Hematopoietic multipotent progenitor cell treated with erythropoietin and hydrocortisone succinate and interleukin-3 and kit ligand, for 8 days (in vitro differentiated cells): ENCODE results near the gene THAP10.
"Not testable (repeated sequence)": the region's sequence is repeated elsewhere in the genome, so short reads cannot be mapped to it uniquely, and the experiment has no call there.

ENCODE experiments used
- DNase-seq: peaks from one replicate; pipeline ENCODE4 v3.0.0-alpha.2; 2015

The THAP10 gene

DNA sequence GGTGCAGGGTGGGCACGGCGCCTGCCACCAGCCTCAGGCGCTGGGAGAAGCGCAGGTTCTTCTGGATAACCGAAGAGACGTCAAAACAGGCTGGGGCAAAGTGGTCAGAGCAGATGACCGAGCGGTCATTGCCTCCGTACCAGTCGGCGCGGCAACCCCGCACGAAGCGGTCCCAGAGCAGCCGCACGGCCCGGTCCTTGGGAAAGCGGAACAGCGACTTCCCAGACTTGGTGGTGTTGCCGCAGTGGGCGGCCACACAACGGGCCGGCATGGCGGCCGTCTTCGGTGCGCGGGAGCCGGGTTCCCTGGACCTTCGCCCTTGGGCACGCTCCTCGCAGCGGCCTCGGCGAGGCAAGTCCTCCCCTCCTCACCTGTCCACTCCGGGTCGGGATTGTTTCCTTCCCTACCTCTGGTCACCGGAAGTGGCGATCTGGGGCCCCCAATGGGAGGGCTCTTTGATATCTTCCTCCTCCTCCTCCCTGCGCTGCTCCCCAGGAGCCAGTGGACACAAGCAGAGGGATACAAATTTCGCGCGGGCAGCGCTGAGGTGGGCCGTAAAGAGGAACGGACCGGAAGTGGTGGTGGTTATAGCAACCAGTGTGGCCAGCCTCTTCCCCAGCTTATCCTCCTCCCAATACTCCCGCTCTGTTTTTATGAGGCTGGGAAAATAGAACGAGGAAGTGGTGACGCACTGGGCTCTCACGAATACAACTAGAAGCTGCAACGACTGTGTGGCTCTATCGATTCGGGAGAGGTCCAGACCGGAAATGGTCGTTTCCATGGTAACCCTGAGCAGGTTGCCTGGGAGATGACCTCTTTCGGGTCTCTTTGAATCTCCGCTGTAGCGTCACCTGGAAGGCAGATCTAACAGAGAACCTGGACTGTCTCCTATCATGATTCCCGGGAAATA lies at the start of gene THAP10, which contains the start of gene LRRC49:
Gene THAP10 (minus strand): TSS at position 432 of the 910 bp plus-strand sequence. CDS start 161 bp downstream, at position 271.
Gene LRRC49 (plus strand): TSS at position 825 of the 910 bp plus-strand sequence. CDS start 69 bp downstream, at position 894.
- peak; percentile 89 for DNase-seq

DNA sequence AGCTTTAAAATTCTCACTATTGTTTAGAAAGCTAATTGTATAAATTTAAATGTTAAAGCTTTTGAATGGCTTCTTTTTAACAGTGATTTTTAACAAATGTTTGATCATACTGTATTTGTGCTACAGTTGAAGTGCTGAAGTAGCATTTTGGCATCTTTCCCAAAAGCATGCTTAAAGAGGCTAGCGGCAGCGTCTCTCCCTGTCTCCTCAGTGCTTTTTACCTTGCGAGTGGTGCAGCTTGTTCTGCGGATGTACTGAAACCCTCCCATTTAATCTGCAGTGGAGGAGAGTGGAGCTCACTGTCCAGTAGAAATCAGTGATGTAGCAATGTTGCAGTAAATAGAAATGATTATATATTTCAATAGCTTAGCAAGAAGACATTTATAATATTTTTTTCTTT lies 44.1 kb upstream of the THAP10 start:
- DNase-seq, result no peak

DNA sequence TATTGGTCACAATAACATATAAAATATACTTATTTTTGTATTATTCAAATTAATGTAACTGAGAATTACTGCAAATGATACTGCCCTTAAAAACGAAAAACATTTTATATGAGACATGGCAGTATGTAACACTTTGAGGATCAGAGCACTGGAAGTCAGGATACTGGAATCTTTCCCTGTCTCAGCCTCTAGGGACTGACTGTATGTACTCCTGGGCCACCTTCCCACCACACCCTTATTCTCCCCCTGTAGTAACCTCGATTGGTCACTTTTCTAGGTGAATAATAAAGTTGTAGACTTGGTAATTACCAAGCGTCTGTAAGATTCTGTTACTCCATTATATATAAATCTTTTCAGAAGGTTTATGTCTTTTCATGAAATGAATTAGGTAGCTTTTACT lies 43.4 kb upstream of the THAP10 start:
- no peak for DNase-seq

- no peak for DNase-seq
Measured at GRCh38 chr15:70933411-70933810, 41.2 kb upstream of the THAP10 start.

DNA sequence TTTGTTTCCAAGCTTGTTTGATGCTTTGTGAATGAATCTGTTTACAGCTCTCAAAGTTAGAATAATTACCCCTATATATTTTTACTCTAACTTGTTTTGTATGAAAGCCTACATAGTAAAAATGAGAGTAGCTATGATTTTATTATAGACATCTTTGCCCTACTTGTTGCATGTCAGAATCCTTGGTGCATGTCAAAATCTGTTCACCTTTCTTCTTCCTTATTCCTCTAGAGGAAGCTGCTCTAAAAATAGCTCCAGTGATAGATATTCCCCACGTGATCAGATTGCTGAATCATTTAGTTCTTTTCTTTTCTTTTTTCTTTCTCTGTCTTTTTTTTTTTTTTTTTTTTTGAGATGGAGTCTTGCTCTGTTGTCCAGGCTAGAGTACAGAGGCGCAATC lies 40.2 kb upstream of the THAP10 start:
- no peak for DNase-seq

DNA sequence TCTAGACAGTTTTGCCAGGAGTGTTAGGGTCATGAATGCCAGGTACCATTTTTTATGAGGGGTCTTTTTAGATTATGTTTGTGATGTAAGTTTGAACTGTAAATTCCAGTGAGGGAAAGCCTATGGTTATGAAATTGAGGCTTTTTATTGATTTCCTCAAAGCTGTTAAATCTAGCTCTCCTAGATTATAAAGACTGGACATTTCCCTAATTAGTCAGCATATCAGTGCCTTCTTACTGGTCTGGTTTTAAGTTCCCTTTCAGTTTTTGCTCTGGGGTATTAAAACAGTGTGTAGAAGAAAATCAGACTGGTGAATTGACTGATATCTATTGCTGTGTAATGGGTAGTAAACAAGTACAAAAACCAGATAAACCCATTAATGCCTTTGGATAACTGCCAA lies 39.6 kb upstream of the THAP10 start:
- DNase-seq, result no peak

DNA sequence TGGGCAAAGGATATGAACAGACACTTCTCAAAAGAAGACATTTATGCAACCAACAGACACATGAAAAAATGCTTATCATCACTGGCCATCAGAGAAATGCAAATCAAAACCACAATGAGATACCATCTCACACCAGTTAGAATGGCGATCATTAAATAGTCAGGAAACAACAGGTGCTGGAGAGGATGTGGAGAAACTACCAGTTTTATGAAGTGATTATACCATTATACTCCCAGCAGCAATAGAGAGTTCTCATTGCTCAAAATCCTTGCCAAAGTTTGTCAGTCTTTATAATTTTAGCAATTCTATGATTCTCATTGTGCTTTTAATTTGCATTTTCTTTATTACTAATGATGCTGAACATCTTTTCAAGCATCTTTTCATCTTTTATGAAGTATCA lies 34.7 kb upstream of the THAP10 start:
- DNase-seq, result not testable (repeated sequence)

GRCh38 chr15:70923311-70924080 lies 31.3 kb upstream of the THAP10 start:
- no peak for DNase-seq

DNA sequence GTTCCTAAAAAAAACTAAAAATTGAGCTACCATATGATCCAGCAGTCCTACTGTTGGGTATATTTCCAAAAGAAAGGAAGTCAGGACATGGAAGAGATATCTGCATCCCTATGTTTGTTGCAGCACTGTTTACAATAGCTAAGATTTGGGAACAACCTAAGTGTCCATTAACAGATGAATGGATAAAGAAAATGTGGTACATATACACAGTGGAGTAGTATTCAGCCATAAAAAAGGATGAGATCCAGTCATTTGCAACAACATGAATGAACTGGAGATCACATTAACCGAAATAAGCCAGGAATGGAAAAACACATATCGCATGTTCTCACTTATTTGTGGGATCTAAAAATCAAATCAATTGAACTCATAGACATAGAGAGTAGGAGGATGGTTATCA lies 29.9 kb upstream of the THAP10 start:
- DNase-seq, result no peak

GRCh38 chr15:70920981-70921696 lies 28.9 kb upstream of the THAP10 start:
- no peak for DNase-seq

DNA sequence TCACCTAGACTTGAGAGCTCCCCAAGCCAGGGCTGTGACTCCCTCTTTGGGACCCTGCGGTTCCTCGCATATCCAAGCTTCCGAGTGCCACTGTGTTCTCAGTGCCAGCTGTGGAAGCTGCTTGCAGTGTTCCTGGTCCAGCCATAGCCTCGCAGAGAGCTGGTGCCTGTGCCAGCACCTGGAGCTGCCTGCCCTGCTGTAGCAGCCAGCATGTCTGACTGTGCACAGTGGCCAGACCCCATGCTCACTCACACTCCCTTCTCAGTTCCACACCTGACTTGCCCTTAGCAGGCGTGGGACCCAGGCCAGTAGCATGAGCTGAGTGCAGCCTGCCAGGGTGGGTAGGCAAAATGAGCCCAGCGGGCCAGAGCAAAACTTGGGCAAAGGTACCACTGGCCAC lies 25.7 kb upstream of the THAP10 start:
- no peak for DNase-seq

DNA sequence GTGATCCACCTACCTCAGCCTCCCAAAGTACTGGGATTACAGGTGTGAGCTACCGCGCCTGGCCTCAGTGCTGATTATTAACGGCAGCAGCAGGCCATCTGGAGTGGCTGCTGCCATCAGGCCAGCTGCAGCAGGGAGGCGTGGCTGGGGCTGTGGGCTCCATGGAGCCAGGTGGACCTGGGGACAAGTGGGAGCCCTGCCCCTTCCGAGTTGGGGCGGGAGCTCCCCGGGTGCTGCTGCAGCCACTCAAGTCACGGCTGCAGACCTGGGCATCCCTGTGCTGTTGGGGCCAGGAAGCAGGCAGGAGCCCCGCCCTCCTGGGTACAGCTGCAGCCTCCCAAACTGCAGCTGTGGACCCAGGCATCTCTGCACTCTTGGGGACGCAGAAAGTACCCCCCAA lies 24.3 kb upstream of the THAP10 start:
- no peak for DNase-seq

DNA sequence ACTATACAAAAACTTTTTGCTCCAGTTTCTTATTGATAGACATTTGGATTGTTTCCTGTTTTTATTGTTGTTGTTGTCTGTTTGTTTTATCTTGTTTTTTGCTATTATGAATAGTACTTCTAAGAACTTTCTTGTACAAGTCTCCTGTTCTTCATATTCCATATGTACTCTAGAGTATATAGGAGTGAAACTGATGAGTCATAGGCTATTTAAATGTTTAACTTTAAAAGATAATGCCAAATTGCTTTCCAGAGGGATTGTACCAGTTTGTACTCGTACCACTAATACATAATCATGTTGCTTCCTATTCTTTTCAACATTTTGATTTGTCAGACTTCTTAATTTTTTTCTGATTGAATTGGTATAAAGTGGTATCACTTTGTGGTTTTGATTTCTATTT lies 20.0 kb upstream of the THAP10 start:
- DNase-seq, result no peak

DNA sequence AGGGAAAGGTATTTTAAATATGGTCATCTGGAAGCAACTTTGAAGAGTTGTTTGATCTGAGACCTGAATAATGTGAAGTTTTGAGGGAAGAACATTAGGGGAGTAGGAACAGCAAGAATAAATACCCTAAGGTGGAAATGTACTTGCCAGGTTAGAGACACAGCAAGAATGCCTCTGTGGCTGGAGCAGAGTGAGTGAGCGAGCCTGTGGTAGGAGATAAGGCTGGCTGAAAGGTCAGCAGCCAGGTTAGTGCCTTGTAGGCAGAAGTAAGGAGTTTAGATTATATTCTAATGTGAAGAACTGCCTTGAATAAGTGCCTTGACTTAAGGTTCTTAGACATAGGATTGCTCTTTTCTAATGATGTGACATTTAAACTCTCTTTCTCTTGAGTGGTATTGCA lies 18.7 kb upstream of the THAP10 start:
- no peak for DNase-seq

GRCh38 chr15:70907784-70908471 lies 15.7 kb upstream of the THAP10 start:
- DNase-seq, result no peak

DNA sequence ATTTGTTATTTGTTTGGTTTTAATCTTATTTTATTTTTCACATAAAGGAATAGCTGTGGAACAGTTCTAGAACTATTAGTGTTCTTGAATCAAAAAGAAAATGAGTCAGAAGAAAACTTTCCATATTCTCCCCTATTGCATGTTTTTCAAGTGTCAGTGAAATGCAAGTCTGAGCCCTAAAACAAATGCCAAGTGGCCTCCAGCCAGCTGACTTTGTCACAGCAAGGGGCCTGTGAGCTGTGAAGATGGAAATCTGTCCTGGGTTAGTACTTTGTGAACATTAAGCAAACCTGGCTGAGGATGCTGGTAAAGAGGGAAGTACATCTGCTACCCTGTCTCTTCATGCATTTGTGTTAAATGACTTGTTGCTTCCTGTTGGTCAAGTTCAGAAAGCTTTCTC lies 14.6 kb upstream of the THAP10 start:
- DNase-seq, result no peak

DNA sequence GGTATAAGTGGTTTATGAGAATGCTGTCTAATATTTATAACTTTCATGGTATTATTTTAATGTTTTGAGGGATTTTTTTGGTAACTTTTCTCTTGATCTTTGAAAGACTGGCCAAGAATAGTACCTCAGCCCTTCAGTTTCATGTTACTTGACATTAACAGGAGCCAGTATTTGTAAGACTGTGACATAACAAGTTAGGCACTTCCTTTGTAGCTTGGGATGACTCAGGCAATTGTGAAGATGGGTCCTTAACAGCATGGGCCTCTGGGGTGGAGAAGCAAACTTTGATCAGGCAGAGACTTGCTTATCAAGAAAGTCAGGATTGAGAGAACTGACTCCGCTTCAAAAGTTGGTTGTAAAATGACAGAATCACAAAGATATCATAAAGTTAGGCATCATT lies 9.9 kb upstream of the THAP10 start:
- no peak for DNase-seq

- DNase-seq, result no peak
Measured at GRCh38 chr15:70892912-70893560, 803 bp upstream of the THAP10 start.

DNA sequence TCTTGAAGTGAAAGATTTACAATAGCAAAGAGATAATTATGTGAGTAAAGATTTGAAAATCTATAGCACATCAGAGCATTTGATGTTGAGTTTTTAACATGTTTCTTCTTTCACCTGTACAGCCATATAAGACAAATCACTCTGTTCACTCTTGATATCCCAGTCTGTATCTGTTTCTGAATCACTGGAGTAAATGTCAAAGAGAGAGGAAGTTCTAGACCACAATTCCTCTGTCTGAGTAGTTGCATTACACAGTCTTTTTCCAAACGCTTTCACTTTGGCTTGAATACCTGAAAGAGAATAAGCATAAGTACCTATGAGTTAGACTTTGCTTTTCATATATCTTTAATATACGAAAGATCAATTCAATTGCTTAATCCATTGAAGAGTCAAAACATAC lies 9.9 kb downstream of the THAP10 start:
- DNase-seq, result no peak

GRCh38 chr15:70880781-70881180 lies 11.5 kb downstream of the THAP10 start:
- no peak for DNase-seq

DNA sequence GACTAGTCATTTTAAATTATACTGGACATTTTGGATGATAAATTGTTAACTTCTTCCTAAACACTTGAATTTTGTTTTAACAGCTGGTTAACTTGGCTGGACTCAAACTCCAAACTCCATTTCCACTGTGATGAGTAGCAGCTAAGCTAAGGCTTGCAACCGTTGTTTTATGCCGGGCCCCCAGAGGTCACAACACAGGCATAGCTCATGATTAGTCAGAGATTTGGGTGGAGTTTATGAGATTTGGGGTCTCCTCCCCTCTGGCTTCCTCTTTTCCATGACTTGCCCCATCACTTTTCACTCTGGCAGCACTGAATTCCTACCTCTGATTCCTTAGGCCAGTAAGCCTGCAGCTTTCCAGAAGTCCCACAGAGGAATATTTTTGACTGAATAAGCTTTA lies 12.8 kb downstream of the THAP10 start:
- DNase-seq, result no peak

DNA sequence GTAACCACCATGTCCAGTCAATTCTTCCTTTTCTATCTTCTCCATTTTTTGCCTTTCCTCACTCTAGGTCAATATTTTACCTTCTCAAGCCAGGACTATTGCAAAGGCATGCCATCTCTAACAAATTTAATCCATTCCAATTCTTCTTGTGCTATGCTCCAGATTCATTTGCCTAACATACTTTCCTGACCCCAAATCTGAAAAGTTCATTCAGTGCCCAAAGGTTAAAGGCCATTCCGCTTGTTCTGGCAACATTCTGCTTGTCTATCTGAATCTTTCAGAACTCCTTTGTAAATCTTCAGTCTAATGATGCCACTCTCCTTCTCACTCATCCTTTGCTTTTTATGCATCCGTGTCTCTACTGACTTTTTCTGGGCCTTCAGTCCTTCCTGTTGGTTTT lies 15.6 kb downstream of the THAP10 start:
- DNase-seq, result no peak
